Measurements from ENCODE around the gene AVEN. TPM values are rescaled to one million over a fixed set of nuclear protein-coding genes. Genes with fewer than 3 reads are reported as not detected.

Gene AVEN
- polyA plus RNA-seq, 1 of the 3 experiments (the other 2 are of a cell fraction): 7.5 TPM

DNA sequence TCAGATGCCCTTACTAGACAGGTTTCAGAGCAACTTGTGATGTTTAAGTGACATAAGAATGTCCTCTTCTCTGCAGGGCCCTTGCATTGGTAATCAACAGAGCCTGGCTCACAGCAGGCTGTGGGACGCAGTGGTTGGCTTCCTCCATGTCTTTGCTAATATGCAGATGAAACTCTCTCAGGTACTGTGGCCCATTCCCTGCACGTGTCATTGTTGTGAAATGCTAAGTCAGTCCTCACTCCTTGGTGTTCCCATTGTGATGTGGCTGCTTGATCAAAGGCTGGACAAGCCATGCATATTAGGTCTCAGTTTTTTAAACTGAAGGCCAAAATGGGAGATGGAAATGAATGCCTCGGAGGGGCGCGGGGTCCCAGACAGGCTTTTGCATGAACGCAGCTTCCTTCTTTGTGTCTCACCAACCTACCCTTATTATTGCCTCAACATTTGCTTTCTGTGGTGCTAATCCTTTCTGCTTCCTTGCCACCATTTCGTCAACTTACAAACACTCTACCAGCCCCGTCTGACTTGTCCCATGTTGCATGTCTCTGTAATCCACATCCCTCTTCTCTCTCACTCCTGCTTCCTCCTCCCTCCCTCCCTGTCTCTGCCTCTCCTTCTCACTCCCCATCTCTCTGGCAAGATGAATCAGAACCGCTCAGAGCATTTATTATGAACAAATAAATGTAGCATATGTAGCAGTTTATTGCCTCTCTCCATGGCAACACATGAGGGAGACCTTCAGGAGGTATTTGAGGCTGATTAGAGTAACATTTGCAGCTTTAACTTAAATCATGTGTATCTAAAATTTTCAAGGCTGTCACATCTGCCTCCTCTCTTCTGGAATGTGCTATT, 203.9 kb downstream of the AVEN start:
- Histone ChIP-seq H3K9ac (no peak overlapping the region), H3K9me2 (no peaks in the 10 kb centered on the region), H3K27ac (ENCODE audit: low read depth in 2 of 2, low read length in 1 of 2) (no peak overlapping the region), H3K36me3 (replicated peaks in 1 of 2; ENCODE audit: control insufficient read depth in 1 of 2, insufficient read depth in 2 of 2, low read length in 1 of 2) (no peaks in the 10 kb centered on the region), H4K20me1 (ENCODE audit: insufficient read depth) (no peaks in the 10 kb centered on the region), H3K4me3 (ENCODE audit: low read depth in 2 of 2, low read length in 1 of 2) (no peak overlapping the region), H3K9me3 (no peaks in the 10 kb centered on the region), H3K4me2 (no peak overlapping the region), H3K4me1 (ENCODE audit: control insufficient read depth in 1 of 2, insufficient read depth in 2 of 2, low read depth in 1 of 2, low read length in 1 of 2) (peaks cover 0 to 2% of the 10 kb centered on the region in 2 experiments; a peak in 1 of 4 replicates), H2AFZ (ENCODE audit: low read depth) (no peak overlapping the region), H3K79me2 (ENCODE audit: insufficient read depth) (no peaks in the 10 kb centered on the region), H3F3A (replicated peaks; ENCODE audit: insufficient read depth) (no peaks in the 10 kb centered on the region), H3K27me3 (ENCODE audit: insufficient read depth) (no peaks in the 10 kb centered on the region)
- POLR2A ChIA-PET: no interaction called here
- CTCF ChIA-PET: no interaction called here
- DNase-seq: no peak
- 58% methylated on average over 9 of the region's 9 CpGs for WGBS (ENCODE audit: low lambda C conversion rate)
- no peak for TF ChIP-seq TEAD4 (IDR thresholded peaks at IDR 0.05; ENCODE audit: borderline replicate concordance, insufficient read depth)
- TF ChIP-seq FOXM1 (IDR thresholded peaks at IDR 0.05; ENCODE audit: low read depth): no peak
- TF ChIP-seq, protein P1, sequence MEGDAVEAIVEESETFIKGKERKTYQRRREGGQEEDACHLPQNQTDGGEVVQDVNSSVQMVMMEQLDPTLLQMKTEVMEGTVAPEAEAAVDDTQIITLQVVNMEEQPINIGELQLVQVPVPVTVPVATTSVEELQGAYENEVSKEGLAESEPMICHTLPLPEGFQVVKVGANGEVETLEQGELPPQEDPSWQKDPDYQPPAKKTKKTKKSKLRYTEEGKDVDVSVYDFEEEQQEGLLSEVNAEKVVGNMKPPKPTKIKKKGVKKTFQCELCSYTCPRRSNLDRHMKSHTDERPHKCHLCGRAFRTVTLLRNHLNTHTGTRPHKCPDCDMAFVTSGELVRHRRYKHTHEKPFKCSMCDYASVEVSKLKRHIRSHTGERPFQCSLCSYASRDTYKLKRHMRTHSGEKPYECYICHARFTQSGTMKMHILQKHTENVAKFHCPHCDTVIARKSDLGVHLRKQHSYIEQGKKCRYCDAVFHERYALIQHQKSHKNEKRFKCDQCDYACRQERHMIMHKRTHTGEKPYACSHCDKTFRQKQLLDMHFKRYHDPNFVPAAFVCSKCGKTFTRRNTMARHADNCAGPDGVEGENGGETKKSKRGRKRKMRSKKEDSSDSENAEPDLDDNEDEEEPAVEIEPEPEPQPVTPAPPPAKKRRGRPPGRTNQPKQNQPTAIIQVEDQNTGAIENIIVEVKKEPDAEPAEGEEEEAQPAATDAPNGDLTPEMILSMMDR (IDR thresholded peaks at IDR 0.05): no peak
- no peak for TF ChIP-seq EZH2phosphoT487 (IDR thresholded peaks at IDR 0.05; ENCODE audit: borderline replicate concordance, low read depth)
- TF ChIP-seq, protein P2, sequence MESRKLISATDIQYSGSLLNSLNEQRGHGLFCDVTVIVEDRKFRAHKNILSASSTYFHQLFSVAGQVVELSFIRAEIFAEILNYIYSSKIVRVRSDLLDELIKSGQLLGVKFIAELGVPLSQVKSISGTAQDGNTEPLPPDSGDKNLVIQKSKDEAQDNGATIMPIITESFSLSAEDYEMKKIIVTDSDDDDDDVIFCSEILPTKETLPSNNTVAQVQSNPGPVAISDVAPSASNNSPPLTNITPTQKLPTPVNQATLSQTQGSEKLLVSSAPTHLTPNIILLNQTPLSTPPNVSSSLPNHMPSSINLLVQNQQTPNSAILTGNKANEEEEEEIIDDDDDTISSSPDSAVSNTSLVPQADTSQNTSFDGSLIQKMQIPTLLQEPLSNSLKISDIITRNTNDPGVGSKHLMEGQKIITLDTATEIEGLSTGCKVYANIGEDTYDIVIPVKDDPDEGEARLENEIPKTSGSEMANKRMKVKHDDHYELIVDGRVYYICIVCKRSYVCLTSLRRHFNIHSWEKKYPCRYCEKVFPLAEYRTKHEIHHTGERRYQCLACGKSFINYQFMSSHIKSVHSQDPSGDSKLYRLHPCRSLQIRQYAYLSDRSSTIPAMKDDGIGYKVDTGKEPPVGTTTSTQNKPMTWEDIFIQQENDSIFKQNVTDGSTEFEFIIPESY (IDR thresholded peaks at IDR 0.05; ENCODE audit: borderline replicate concordance, low read depth): no peak
- no peak for TF ChIP-seq TCF12 (IDR thresholded peaks at IDR 0.05)
- TF ChIP-seq CHD2 (IDR thresholded peaks at IDR 0.05; ENCODE audit: low read length, partially characterized antibody): no peak
- TF ChIP-seq RCOR1 (IDR thresholded peaks at IDR 0.05; ENCODE audit: low read length): no peak
- TF ChIP-seq, protein P3, sequence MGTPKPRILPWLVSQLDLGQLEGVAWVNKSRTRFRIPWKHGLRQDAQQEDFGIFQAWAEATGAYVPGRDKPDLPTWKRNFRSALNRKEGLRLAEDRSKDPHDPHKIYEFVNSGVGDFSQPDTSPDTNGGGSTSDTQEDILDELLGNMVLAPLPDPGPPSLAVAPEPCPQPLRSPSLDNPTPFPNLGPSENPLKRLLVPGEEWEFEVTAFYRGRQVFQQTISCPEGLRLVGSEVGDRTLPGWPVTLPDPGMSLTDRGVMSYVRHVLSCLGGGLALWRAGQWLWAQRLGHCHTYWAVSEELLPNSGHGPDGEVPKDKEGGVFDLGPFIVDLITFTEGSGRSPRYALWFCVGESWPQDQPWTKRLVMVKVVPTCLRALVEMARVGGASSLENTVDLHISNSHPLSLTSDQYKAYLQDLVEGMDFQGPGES (IDR thresholded peaks at IDR 0.05; ENCODE audit: low read depth, low read length): no peak
- no peak for TF ChIP-seq RFX5 (IDR thresholded peaks at IDR 0.05; ENCODE audit: low read length)
- TF ChIP-seq YY1 (IDR thresholded peaks at IDR 0.05; ENCODE audit: low read depth): no peak
- TF ChIP-seq FOSL2 (IDR thresholded peaks at IDR 0.05; ENCODE audit: borderline replicate concordance, low read depth): no peak
- TF ChIP-seq MEF2A (IDR thresholded peaks at IDR 0.05; ENCODE audit: borderline replicate concordance, low read depth): no peak
- no peak for TF ChIP-seq NFIC (IDR thresholded peaks at IDR 0.05; ENCODE audit: borderline replicate concordance)
- TF ChIP-seq SIN3A (IDR thresholded peaks at IDR 0.05; ENCODE audit: borderline replicate concordance, low read depth, low read length): no peak
- TF ChIP-seq, protein P4, sequence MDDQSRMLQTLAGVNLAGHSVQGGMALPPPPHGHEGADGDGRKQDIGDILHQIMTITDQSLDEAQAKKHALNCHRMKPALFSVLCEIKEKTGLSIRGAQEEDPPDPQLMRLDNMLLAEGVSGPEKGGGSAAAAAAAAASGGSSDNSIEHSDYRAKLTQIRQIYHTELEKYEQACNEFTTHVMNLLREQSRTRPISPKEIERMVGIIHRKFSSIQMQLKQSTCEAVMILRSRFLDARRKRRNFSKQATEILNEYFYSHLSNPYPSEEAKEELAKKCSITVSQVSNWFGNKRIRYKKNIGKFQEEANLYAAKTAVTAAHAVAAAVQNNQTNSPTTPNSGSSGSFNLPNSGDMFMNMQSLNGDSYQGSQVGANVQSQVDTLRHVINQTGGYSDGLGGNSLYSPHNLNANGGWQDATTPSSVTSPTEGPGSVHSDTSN (IDR thresholded peaks at IDR 0.05): no peak
- TF ChIP-seq EP300 (IDR thresholded peaks at IDR 0.05; ENCODE audit: borderline replicate concordance in 1 of 2, low read depth in 1 of 2, low read length in 1 of 2): no peak
- no peak for TF ChIP-seq JUND (IDR thresholded peaks at IDR 0.05)
